ENCODE measurements around the gene NKD1. TPM values are rescaled to one million over a fixed set of nuclear protein-coding genes. Genes with fewer than 3 reads are reported as not detected.

Gene NKD1
- total RNA-seq, 6 donors from 2014 or later = 9.9 to 59.7 (median 21.4) TPM

GRCh38 chr16:50598256-50598894, 50.2 kb downstream of the NKD1 start:
- Histone ChIP-seq H3K9me3 (no peaks in the 10 kb centered on the region), H3K27me3 (no peaks in the 10 kb centered on the region), H3K36me3 (no peaks in the 10 kb centered on the region), H3K4me3 (no peak overlapping the region), H3K4me1 (peaks cover 13 to 25% (median 17%) of the 10 kb centered on the region in 4 donors), H3K27ac (peak overlapping the region in 3 of 4 donors; percentile 30 to 64 (median 58))
- peak in 1 of 2 donors; percentile 81 for DNase-seq
- TF ChIP-seq POLR2AphosphoS5 (IDR thresholded peaks at IDR 0.05) (no peak), CTCF (IDR thresholded peaks at IDR 0.05) (no peak), EP300 (IDR thresholded peaks at IDR 0.05) (no peak), POLR2A (IDR thresholded peaks at IDR 0.05) (no peak)
- WGBS, 2 donors = 71 to 76% methylated on average over 10 to 15 of the region's 15 CpGs
- no peak for ATAC-seq (ENCODE audit: low FRiP score in 2 of 2)

- no peak for ATAC-seq (ENCODE audit: low FRiP score in 2 of 2)
- peaks cover 14 to 25% (median 19%) of the 10 kb centered on the region in 4 donors for H3K4me1 ChIP-seq
Observed at GRCh38 chr16:50598936-50599361, 50.8 kb downstream of the NKD1 start.

GRCh38 chr16:50599494-50599893, 51.3 kb downstream of the NKD1 start:
- peak overlapping the region in 3 of 4 donors; percentile 8 to 64 (median 58) for H3K27ac ChIP-seq
- H3K36me3 ChIP-seq = no peaks in the 10 kb centered on the region
- WGBS, 2 donors = 70 to 80% methylated on average over 2 to 6 of the region's 6 CpGs
- ATAC-seq (ENCODE audit: low FRiP score in 2 of 2) (no peak), DNase-seq (no peak)
- H3K4me3 ChIP-seq = no peak overlapping the region
- no peaks in the 10 kb centered on the region for H3K9me3 ChIP-seq
- peaks cover 14 to 25% (median 19%) of the 10 kb centered on the region in 4 donors for H3K4me1 ChIP-seq
- TF ChIP-seq CTCF (IDR thresholded peaks at IDR 0.05) = no peak
- TF ChIP-seq POLR2A (IDR thresholded peaks at IDR 0.05) = no peak
- TF ChIP-seq POLR2AphosphoS5 (IDR thresholded peaks at IDR 0.05) = no peak
- TF ChIP-seq EP300 (IDR thresholded peaks at IDR 0.05) = no peak
- no peaks in the 10 kb centered on the region for H3K27me3 ChIP-seq

More at GRCh38 chr16:50598936-50599361, 50.8 kb downstream of the NKD1 start:
- DNase-seq = no peak
- no peaks in the 10 kb centered on the region for H3K27me3 ChIP-seq
- H3K27ac ChIP-seq = peak overlapping the region; percentile 8 to 64 (median 44)
- H3K4me3 ChIP-seq = no peak overlapping the region
- H3K9me3 ChIP-seq = no peaks in the 10 kb centered on the region
- 62 to 88% methylated on average over 8 of the region's 8 CpGs for WGBS, 2 donors
- TF ChIP-seq EP300 (IDR thresholded peaks at IDR 0.05) (no peak), POLR2A (IDR thresholded peaks at IDR 0.05) (no peak), CTCF (IDR thresholded peaks at IDR 0.05) (no peak), POLR2AphosphoS5 (IDR thresholded peaks at IDR 0.05) (no peak)
- no peaks in the 10 kb centered on the region for H3K36me3 ChIP-seq

- peaks cover 14 to 25% (median 19%) of the 10 kb centered on the region in 4 donors for H3K4me1 ChIP-seq
- H3K36me3 ChIP-seq = no peaks in the 10 kb centered on the region
- no peaks in the 10 kb centered on the region for H3K27me3 ChIP-seq
- no peak overlapping the region for H3K4me3 ChIP-seq
- DNase-seq (no peak), ATAC-seq (ENCODE audit: low FRiP score in 2 of 2) (no peak)
- 62 to 74% methylated on average over 10 to 15 of the region's 15 CpGs for WGBS, 2 donors
- H3K27ac ChIP-seq = peak overlapping the region; percentile 37 to 76 (median 52)
- no peaks in the 10 kb centered on the region for H3K9me3 ChIP-seq
- TF ChIP-seq EP300 (IDR thresholded peaks at IDR 0.05) (no peak), POLR2AphosphoS5 (IDR thresholded peaks at IDR 0.05) (peak in 1 of 2 donors; percentile 24)
Observed at GRCh38 chr16:50600582-50601283, 52.5 kb downstream of the NKD1 start.

- TF ChIP-seq POLR2AphosphoS5 (IDR thresholded peaks at IDR 0.05) (no peak), CTCF (IDR thresholded peaks at IDR 0.05) (no peak), EP300 (IDR thresholded peaks at IDR 0.05) (no peak), POLR2A (IDR thresholded peaks at IDR 0.05) (no peak)
- Histone ChIP-seq H3K27ac (peak overlapping the region; percentile 37 to 76 (median 52)), H3K4me3 (no peak overlapping the region), H3K36me3 (no peaks in the 10 kb centered on the region), H3K9me3 (no peaks in the 10 kb centered on the region), H3K27me3 (no peaks in the 10 kb centered on the region), H3K4me1 (peaks cover 14 to 25% (median 17%) of the 10 kb centered on the region in 4 donors)
- ATAC-seq (ENCODE audit: low FRiP score in 2 of 2) (no peak), DNase-seq (no peak)
- 40 to 86% methylated on average over 1 to 12 of the region's 12 CpGs for WGBS, 2 donors
Observed at GRCh38 chr16:50601341-50601740, 53.1 kb downstream of the NKD1 start.
